HEK293 (cell line): ENCODE measurements around the gene C1orf167.

Experiments used
- CTCF ChIA-PET: fragments of 350-600 bp; formaldehyde crosslinking; extraction: SDS; loops from one replicate; lab custom pipeline; 2021; ENCODE audit warnings: antibody characterized with exemption; lab: Yijun Ruan, JAX
- POLR2A ChIA-PET: fragments of 300-600 bp; formaldehyde crosslinking; extraction: SDS; loops from one replicate; lab custom pipeline; 2020; ENCODE audit warnings: antibody characterized with exemption, inconsistent platforms; lab: Yijun Ruan, JAX
- H3K27ac ChIP-seq: fragments of 200-500 bp; sonication (Bioruptor generic); 2 replicates; pipeline ENCODE4 v1.5.1; 2014; ENCODE audit warnings: low read depth, low read length, control low read depth, inconsistent platforms; ENCODE audit errors: extremely low read depth
- H3K36me3 ChIP-seq, 2 experiments: fragments of 200-500 bp in 1 of 2; sonication (Bioruptor generic) in 1 of 2; 1 replicate in 1 of 2; 2 replicates in 1 of 2; pipeline ENCODE4 v1.5.1; 2014 to 2017; ENCODE audit warnings: inconsistent platforms in 2 of 2, low read length in 2 of 2; ENCODE audit not compliant: control insufficient read depth in 2 of 2, insufficient read depth in 1 of 2
- H3K4me1 ChIP-seq: fragments of 200-500 bp; sonication (Bioruptor generic); 2 replicates; pipeline ENCODE4 v1.5.1; 2014; ENCODE audit warnings: mild to moderate bottlenecking, low read length, inconsistent platforms; ENCODE audit not compliant: control insufficient read depth, insufficient read depth
- H3K4me3 ChIP-seq: 2 replicates; pipeline ENCODE4 v1.5.1; 2011; ENCODE audit warnings: low read depth, mild to moderate bottlenecking, control low read depth, low read length, moderate library complexity
- H3K9me3 ChIP-seq: fragments of 200-500 bp; sonication (Bioruptor generic); 2 replicates; pipeline ENCODE4 v1.5.1; 2014; ENCODE audit warnings: low read depth, low read length, inconsistent platforms; ENCODE audit not compliant: control insufficient read depth, insufficient read depth
- EGR2 ChIP-seq: fragments of 450-650 bp; formaldehyde crosslinking; IDR thresholded peaks from 2 replicates; pipeline ENCODE4 v1.5.1; 2016; ENCODE audit warnings: low read depth, missing biosample characterization, missing genetic modification characterization
- GLIS1 ChIP-seq: fragments of 450-650 bp; formaldehyde crosslinking; IDR thresholded peaks from 2 replicates; pipeline ENCODE4 v1.5.1; 2016; ENCODE audit warnings: missing biosample characterization, missing genetic modification characterization
- KLF1 ChIP-seq: fragments of 450-650 bp; formaldehyde crosslinking; IDR thresholded peaks from 2 replicates; pipeline ENCODE4 v1.5.1; 2016; ENCODE audit warnings: missing biosample characterization, missing genetic modification characterization
- KLF7 ChIP-seq: fragments of 450-650 bp; formaldehyde crosslinking; IDR thresholded peaks from 2 replicates; pipeline ENCODE4 v1.5.1; 2016; ENCODE audit warnings: missing biosample characterization, missing genetic modification characterization, borderline replicate concordance
- OVOL3 ChIP-seq: fragments of 450-650 bp; formaldehyde crosslinking; IDR thresholded peaks from 2 replicates; pipeline ENCODE4 v1.5.1; 2016; ENCODE audit warnings: missing biosample characterization, missing genetic modification characterization
- PRDM1 ChIP-seq: fragments of 450-650 bp; formaldehyde crosslinking; IDR thresholded peaks from 2 replicates; pipeline ENCODE4; 2016; ENCODE audit warnings: missing biosample characterization, missing genetic modification characterization
- PRDM4 ChIP-seq: fragments of 450-650 bp; formaldehyde crosslinking; IDR thresholded peaks from 2 replicates; pipeline ENCODE4 v1.5.1; 2017; ENCODE audit warnings: missing biosample characterization, missing genetic modification characterization
- YY1 ChIP-seq: fragments of 450-650 bp; formaldehyde crosslinking; IDR thresholded peaks from 2 replicates; pipeline ENCODE4 v1.5.1; 2018; ENCODE audit warnings: missing biosample characterization, missing genetic modification characterization
- YY2 ChIP-seq: fragments of 450-650 bp; formaldehyde crosslinking; IDR thresholded peaks from 2 replicates; pipeline ENCODE4 v1.5.1; 2016; ENCODE audit warnings: missing biosample characterization, missing genetic modification characterization
- ZBTB17 ChIP-seq: fragments of 450-650 bp; formaldehyde crosslinking; IDR thresholded peaks from 2 replicates; pipeline ENCODE4 v1.5.1; 2016; ENCODE audit warnings: missing biosample characterization, missing genetic modification characterization
- ZEB2 ChIP-seq: fragments of 450-650 bp; formaldehyde crosslinking; IDR thresholded peaks from 2 replicates; pipeline ENCODE4 v1.5.1; 2016; ENCODE audit warnings: missing biosample characterization, missing genetic modification characterization
- ZFP3 ChIP-seq: fragments of 450-650 bp; formaldehyde crosslinking; IDR thresholded peaks from 2 replicates; pipeline ENCODE4 v1.5.1; 2016; ENCODE audit warnings: low read depth, missing biosample characterization, missing genetic modification characterization
- ZFP37 ChIP-seq: fragments of 450-650 bp; formaldehyde crosslinking; IDR thresholded peaks from 2 replicates; pipeline ENCODE4 v1.5.1; 2016; ENCODE audit warnings: missing biosample characterization, missing genetic modification characterization
- ZNF202 ChIP-seq: fragments of 450-650 bp; formaldehyde crosslinking; IDR thresholded peaks from 2 replicates; pipeline ENCODE4 v1.5.1; 2016; ENCODE audit warnings: missing biosample characterization, missing genetic modification characterization, borderline replicate concordance
- ZNF274 ChIP-seq, 2 experiments: fragments of 200-500 bp in 1 of 2; fragments of 450-650 bp in 1 of 2; sonication (Bioruptor generic) in 1 of 2; formaldehyde crosslinking in 1 of 2; IDR thresholded peaks; 2 replicates each; pipeline versions ENCODE4 v1.5.1 to v1.6.1; 2014 to 2016; ENCODE audit warnings: borderline replicate concordance in 1 of 2, inconsistent platforms in 1 of 2, low read length in 1 of 2, missing biosample characterization in 1 of 2, missing genetic modification characterization in 1 of 2
- ZNF302 ChIP-seq: fragments of 450-650 bp; formaldehyde crosslinking; IDR thresholded peaks from 2 replicates; pipeline ENCODE4 v1.5.1; 2016; ENCODE audit warnings: missing biosample characterization, missing genetic modification characterization, low read depth
- ZNF335 ChIP-seq: fragments of 450-650 bp; formaldehyde crosslinking; conservative IDR thresholded peaks from 2 replicates; pipeline ENCODE4 v1.5.1; 2016; ENCODE audit warnings: missing biosample characterization, missing genetic modification characterization
- ZNF391 ChIP-seq: fragments of 450-650 bp; formaldehyde crosslinking; IDR thresholded peaks from 2 replicates; pipeline ENCODE4 v1.5.1; 2016; ENCODE audit warnings: low read depth, missing biosample characterization, missing genetic modification characterization, borderline replicate concordance
- ZNF416 ChIP-seq: fragments of 450-650 bp; formaldehyde crosslinking; IDR thresholded peaks from 2 replicates; pipeline ENCODE4 v1.5.1; 2016; ENCODE audit warnings: missing biosample characterization, missing genetic modification characterization
- ZNF423 ChIP-seq: fragments of 450-650 bp; formaldehyde crosslinking; IDR thresholded peaks from 2 replicates; pipeline ENCODE4 v1.5.1; 2016; ENCODE audit warnings: missing biosample characterization, missing genetic modification characterization
- ZNF555 ChIP-seq: fragments of 450-650 bp; formaldehyde crosslinking; conservative IDR thresholded peaks from 2 replicates; pipeline ENCODE4 v1.5.1; 2017; ENCODE audit warnings: missing biosample characterization, mild to moderate bottlenecking, missing genetic modification characterization, inconsistent platforms
- ZNF626 ChIP-seq: fragments of 450-650 bp; sonication (Bioruptor Pico); formaldehyde crosslinking; IDR thresholded peaks from 2 replicates; pipeline ENCODE4 v1.5.1; 2018; ENCODE audit warnings: missing biosample characterization, missing genetic modification characterization, inconsistent platforms
- ZNF677 ChIP-seq: fragments of 450-650 bp; IDR thresholded peaks from 2 replicates; pipeline ENCODE4 v1.5.0; 2018; ENCODE audit warnings: missing biosample characterization, mild to moderate bottlenecking, missing genetic modification characterization, moderate library complexity
- ZXDB ChIP-seq: fragments of 450-650 bp; formaldehyde crosslinking; IDR thresholded peaks from 2 replicates; pipeline ENCODE4 v1.5.1; 2016; ENCODE audit warnings: missing biosample characterization, missing genetic modification characterization
- TF ChIP-seq, protein P1 (sequence below): fragments of 450-650 bp; formaldehyde crosslinking; IDR thresholded peaks from 2 replicates; pipeline ENCODE4 v1.5.1; 2016; ENCODE audit warnings: missing biosample characterization, missing genetic modification characterization
- TF ChIP-seq, protein P2 (sequence below): fragments of 450-650 bp; formaldehyde crosslinking; IDR thresholded peaks from 2 replicates; pipeline ENCODE4 v1.5.1; 2016; ENCODE audit warnings: missing biosample characterization, missing genetic modification characterization

The C1orf167 gene

GRCh38 chr1:11748294-11749202, 13.4 kb upstream of the C1orf167 start:
- no peaks in the 10 kb centered on the region for H3K9me3 ChIP-seq
- no peak for TF ChIP-seq ZNF202 (tag by site-specific recombination)
- TF ChIP-seq ZNF335 (tag by site-specific recombination), result peak; percentile 87

GRCh38 chr1:11749203-11749689, 12.7 kb upstream of the C1orf167 start:
- TF ChIP-seq ZBTB17, result no peak
- TF ChIP-seq KLF1 (tag by site-specific recombination), result peak; percentile 66
- peak; percentile 38; the same call in 1 of the 2 replicates for TF ChIP-seq KLF7 (tag by site-specific recombination)
- TF ChIP-seq ZFP3, result no peak
- no peak for TF ChIP-seq YY1 (tag by site-specific recombination)
- no peak for TF ChIP-seq YY2 (tag by site-specific recombination)
- TF ChIP-seq GLIS1 (tag by site-specific recombination), result peak; percentile 7; the same call in 1 of the 2 replicates
- peak; percentile 44; the same call in 1 of the 2 replicates for TF ChIP-seq PRDM1 (tag by site-specific recombination)
- no peak for TF ChIP-seq ZNF555 (tag by site-specific recombination)
- TF ChIP-seq ZFP37 (tag by site-specific recombination), result no peak
- TF ChIP-seq ZXDB (tag by site-specific recombination), result no peak
- TF ChIP-seq, protein P1, sequence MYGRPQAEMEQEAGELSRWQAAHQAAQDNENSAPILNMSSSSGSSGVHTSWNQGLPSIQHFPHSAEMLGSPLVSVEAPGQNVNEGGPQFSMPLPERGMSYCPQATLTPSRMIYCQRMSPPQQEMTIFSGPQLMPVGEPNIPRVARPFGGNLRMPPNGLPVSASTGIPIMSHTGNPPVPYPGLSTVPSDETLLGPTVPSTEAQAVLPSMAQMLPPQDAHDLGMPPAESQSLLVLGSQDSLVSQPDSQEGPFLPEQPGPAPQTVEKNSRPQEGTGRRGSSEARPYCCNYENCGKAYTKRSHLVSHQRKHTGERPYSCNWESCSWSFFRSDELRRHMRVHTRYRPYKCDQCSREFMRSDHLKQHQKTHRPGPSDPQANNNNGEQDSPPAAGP (tag by site-specific recombination), result 0 out of 2 replicates have a peak, but pooled peaks have one; percentile 68
- no peak for TF ChIP-seq ZNF423
- TF ChIP-seq, protein P2, sequence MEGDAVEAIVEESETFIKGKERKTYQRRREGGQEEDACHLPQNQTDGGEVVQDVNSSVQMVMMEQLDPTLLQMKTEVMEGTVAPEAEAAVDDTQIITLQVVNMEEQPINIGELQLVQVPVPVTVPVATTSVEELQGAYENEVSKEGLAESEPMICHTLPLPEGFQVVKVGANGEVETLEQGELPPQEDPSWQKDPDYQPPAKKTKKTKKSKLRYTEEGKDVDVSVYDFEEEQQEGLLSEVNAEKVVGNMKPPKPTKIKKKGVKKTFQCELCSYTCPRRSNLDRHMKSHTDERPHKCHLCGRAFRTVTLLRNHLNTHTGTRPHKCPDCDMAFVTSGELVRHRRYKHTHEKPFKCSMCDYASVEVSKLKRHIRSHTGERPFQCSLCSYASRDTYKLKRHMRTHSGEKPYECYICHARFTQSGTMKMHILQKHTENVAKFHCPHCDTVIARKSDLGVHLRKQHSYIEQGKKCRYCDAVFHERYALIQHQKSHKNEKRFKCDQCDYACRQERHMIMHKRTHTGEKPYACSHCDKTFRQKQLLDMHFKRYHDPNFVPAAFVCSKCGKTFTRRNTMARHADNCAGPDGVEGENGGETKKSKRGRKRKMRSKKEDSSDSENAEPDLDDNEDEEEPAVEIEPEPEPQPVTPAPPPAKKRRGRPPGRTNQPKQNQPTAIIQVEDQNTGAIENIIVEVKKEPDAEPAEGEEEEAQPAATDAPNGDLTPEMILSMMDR (tag by site-specific recombination), result peak; percentile 30; the same call in 1 of the 2 replicates
- TF ChIP-seq ZNF677, result no peak
- H3K4me3 ChIP-seq, result no peak overlapping the region
- ChIA-PET CTCF (interaction anchor here (0.7 kb wide), 2 partner anchors 563 to 712 kb away, joined by 3 read pairs; no protein-coding TSS in a partner anchor), POLR2A (no interaction called here)
- peaks cover 0 to 44% of the 10 kb centered on the region in 2 experiments; a peak in 1 of 3 replicates for H3K36me3 ChIP-seq
- no peak overlapping the region for H3K27ac ChIP-seq
- H3K4me1 ChIP-seq, result no peaks in the 10 kb centered on the region
- no peaks in the 10 kb centered on the region for H3K9me3 ChIP-seq

More at GRCh38 chr1:11748294-11749202, 13.4 kb upstream of the C1orf167 start:
- CTCF ChIA-PET, result interaction anchor here (0.7 to 0.9 kb wide), 3 partner anchors 11 to 711 kb away, joined by 3 read pairs; no protein-coding TSS in a partner anchor
- Histone ChIP-seq H3K4me3 (no peak overlapping the region), H3K4me1 (no peaks in the 10 kb centered on the region), H3K36me3 (peaks cover 0 to 44% of the 10 kb centered on the region in 2 experiments; a peak in 1 of 3 replicates), H3K27ac (no peak overlapping the region)
- POLR2A ChIA-PET, result no interaction called here

- no peak overlapping the region for H3K27ac ChIP-seq
- H3K36me3 ChIP-seq, result peaks cover 0 to 44% of the 10 kb centered on the region in 2 experiments; a peak in 1 of 3 replicates
- H3K4me3 ChIP-seq, result no peak overlapping the region
- CTCF ChIA-PET, result no interaction called here
- no peaks in the 10 kb centered on the region for H3K9me3 ChIP-seq
- no peaks in the 10 kb centered on the region for H3K4me1 ChIP-seq
- POLR2A ChIA-PET, result no interaction called here
- TF ChIP-seq ZNF274 (IDR thresholded peaks at IDR 0.05; ENCODE audit: low read length), result no peak
- TF ChIP-seq ZNF274 (tag by site-specific recombination; IDR thresholded peaks at IDR 0.05; ENCODE audit: borderline replicate concordance), result no peak
- no peak for TF ChIP-seq EGR2 (tag by site-specific recombination)
- TF ChIP-seq ZEB2, result no peak
- TF ChIP-seq ZNF302 (tag by site-specific recombination), result no peak
- no peak for TF ChIP-seq PRDM4
- no peak for TF ChIP-seq ZNF626 (tag by site-specific recombination)
- TF ChIP-seq OVOL3 (tag by site-specific recombination), result no peak
- no peak for TF ChIP-seq ZNF416 (tag by site-specific recombination)
- no peak for TF ChIP-seq ZNF391 (tag by site-specific recombination)
Measured at GRCh38 chr1:11749996-11750395, 12.0 kb upstream of the C1orf167 start.
